ENCODE data around the gene USHBP1. TPM values are rescaled to one million over a fixed set of nuclear protein-coding genes. Genes with fewer than 3 reads are reported as not detected.

USHBP1 gene
- polyA plus RNA-seq, 2 of the 4 experiments (the other 2 are of a cell fraction): 0.03 TPM; not detected in 1

GRCh38 chr19:17283504-17283996 is 19.0 kb upstream of the USHBP1 start:
- ATAC-seq (no peak), FAIRE-seq (no peak), DNase-seq (ENCODE audit: low read depth in 1 of 2, low spot score in 1 of 2) (no peak)
- no peak for TF ChIP-seq ATOH8 (CRISPR knock-in tag; IDR thresholded peaks at IDR 0.05; ENCODE audit: low read depth)
- TF ChIP-seq ZNF302 (CRISPR knock-in tag; IDR thresholded peaks at IDR 0.05): no peak
- no peak for TF ChIP-seq KDM1A (IDR thresholded peaks at IDR 0.05; ENCODE audit: low read depth)
- no peak for TF ChIP-seq HMGXB4 (CRISPR knock-in tag; IDR thresholded peaks at IDR 0.05; ENCODE audit: borderline replicate concordance)
- TF ChIP-seq PBX3 (IDR thresholded peaks at IDR 0.05): no peak
- TF ChIP-seq FOXS1 (CRISPR knock-in tag; IDR thresholded peaks at IDR 0.05): no peak
- no peak for TF ChIP-seq JUN (IDR thresholded peaks at IDR 0.05)
- TF ChIP-seq HDAC2 (IDR thresholded peaks at IDR 0.05): no peak
- TF ChIP-seq RNF2 (IDR thresholded peaks at IDR 0.05; ENCODE audit: borderline replicate concordance, low read depth): no peak
- TF ChIP-seq NR3C1 (IDR thresholded peaks at IDR 0.05): no peak
- TF ChIP-seq BHLHE40 (IDR thresholded peaks at IDR 0.05; ENCODE audit: low read depth, low read length): no peak
- TF ChIP-seq RCOR1 (IDR thresholded peaks at IDR 0.05; ENCODE audit: low read depth, low read length): no peak
- no peak for TF ChIP-seq REST (IDR thresholded peaks at IDR 0.05)
- no peak for TF ChIP-seq TFCP2L1 (CRISPR knock-in tag; IDR thresholded peaks at IDR 0.05)
- no peak for TF ChIP-seq CTCF (IDR thresholded peaks at IDR 0.05)
- no peak for TF ChIP-seq MAX (IDR thresholded peaks at IDR 0.05)
- no peak for TF ChIP-seq BCL3 (IDR thresholded peaks at IDR 0.05)
- no peak for TF ChIP-seq CHD4 (IDR thresholded peaks at IDR 0.05; ENCODE audit: borderline replicate concordance)
- no peak for TF ChIP-seq USF2 (IDR thresholded peaks at IDR 0.05)
- no peaks in the 10 kb centered on the region for H3K4me1 ChIP-seq
- H3K9me3 ChIP-seq: no peaks in the 10 kb centered on the region
- no peak overlapping the region for H3K4me2 ChIP-seq
- 63% methylated on average over 4 of the region's 7 CpGs for WGBS (ENCODE audit: missing lambda C conversion rate)
- POLR2A ChIA-PET: no interaction called here
- H3K27ac ChIP-seq: no peak overlapping the region
- CTCF ChIA-PET: interaction anchor here (0.6 to 5.1 kb wide), 24 partner anchors 9 to 622 kb away, joined by 3 to 77 read pairs (median 4); partner anchors contain the start of genes OCEL1, TMEM38A and USHBP1
- H3K4me3 ChIP-seq: no peak overlapping the region
